B cell (primary cell): ENCODE data around the gene ZNF724. TPM values are rescaled to one million over a fixed set of nuclear protein-coding genes. Genes with fewer than 3 reads are reported as not detected.

ENCODE experiments used
- ATAC-seq: fragments of 200-7000 bp; cut with Tn5 transposase; one replicate; pipeline ENCODE4 v1.10.0; 2021; ENCODE audit warnings: low read depth, mild to moderate bottlenecking, moderate number of reproducible peaks, moderate library complexity
- CTCF ChIA-PET: fragments of 350-600 bp; sonication (Branson Sonifier 250); formaldehyde crosslinking; loops from one replicate; lab custom pipeline; 2021; ENCODE audit warnings: antibody characterized with exemption, inconsistent platforms; lab: Charles Lee
- POLR2A ChIA-PET: fragments of 350-600 bp; sonication (Branson Sonifier 250); formaldehyde crosslinking; loops from one replicate; lab custom pipeline; 2021; ENCODE audit warnings: antibody characterized with exemption; lab: Charles Lee
- DNase-seq: peaks from one replicate; pipeline ENCODE4 v3.0.0; 2013
- H2AFZ ChIP-seq: 2 replicates; pipeline ENCODE4 v1.6.1; 2012; ENCODE audit warnings: mild to moderate bottlenecking, low read depth, low read length; ENCODE audit not compliant: insufficient read depth, poor library complexity, severe bottlenecking
- H3K27ac ChIP-seq, 2 donors: 1 replicate in 1 of 2; 2 replicates in 1 of 2; pipeline ENCODE4 v1.5.1; 2012 to 2013; ENCODE audit warnings: low read length in 2 of 2, mild to moderate bottlenecking in 2 of 2, moderate library complexity in 1 of 2
- H3K27me3 ChIP-seq, 4 experiments: fragments of 200-600 bp in 1 of 4; sonication (generic) in 1 of 4; replicated peaks in 1 of 4; 1 replicate in 2 of 4; 2 replicates in 2 of 4; pipeline versions ENCODE4 v1.6.1 to v1.7.0; 2013 to 2016; ENCODE audit warnings: low read length in 3 of 4, mild to moderate bottlenecking in 2 of 4, mixed read lengths in 1 of 4, moderate library complexity in 1 of 4; ENCODE audit not compliant: insufficient read depth in 4 of 4, control insufficient read depth in 3 of 4; ENCODE audit errors: control extremely low read depth in 1 of 4
- H3K36me3 ChIP-seq, 2 experiments: replicated peaks in 1 of 2; 1 replicate in 1 of 2; 2 replicates in 1 of 2; pipeline versions ENCODE4 v1.6.1 to v1.7.1; 2013; ENCODE audit warnings: low read length in 1 of 2; ENCODE audit not compliant: insufficient read depth in 2 of 2, control insufficient read depth in 1 of 2; ENCODE audit errors: control extremely low read depth in 1 of 2, extremely low read depth in 1 of 2
- H3K4me1 ChIP-seq, 2 donors: fragments of 200-600 bp in 1 of 2; sonication (generic) in 1 of 2; 1 replicate in 1 of 2; 2 replicates in 1 of 2; pipeline versions ENCODE4 v1.5.1 to v1.6.1; 2013 to 2017; ENCODE audit warnings: low read length in 2 of 2; ENCODE audit not compliant: control insufficient read depth in 2 of 2, insufficient read depth in 2 of 2
- H3K4me2 ChIP-seq: replicated peaks from 2 replicates; pipeline ENCODE3; 2012; ENCODE audit warnings: mild to moderate bottlenecking, low read depth, low read length; ENCODE audit not compliant: poor library complexity, severe bottlenecking
- H3K4me3 ChIP-seq, 5 experiments: fragments of 200-600 bp in 1 of 5; sonication (generic) in 1 of 5; 1 replicate in 3 of 5; 2 replicates in 2 of 5; pipeline versions ENCODE4 v1.5.1 to v1.7.0; 2011 to 2016; ENCODE audit warnings: low read length in 4 of 5, mild to moderate bottlenecking in 4 of 5, low read depth in 2 of 5, control low read depth in 1 of 5, moderate library complexity in 1 of 5; ENCODE audit not compliant: insufficient read depth in 1 of 5; ENCODE audit errors: control extremely low read depth in 1 of 5, extremely low read depth in 1 of 5
- H3K79me2 ChIP-seq: fragments of 200-600 bp; sonication (generic); one replicate; pipeline ENCODE4 v1.6.0; 2016; ENCODE audit warnings: low read length; ENCODE audit not compliant: control insufficient read depth, insufficient read depth
- H3K9ac ChIP-seq: fragments of 200-600 bp; sonication (generic); 2 replicates; pipeline ENCODE4 v1.6.1; 2017; ENCODE audit warnings: mild to moderate bottlenecking, low read length, moderate library complexity
- H3K9me3 ChIP-seq, 3 donors: one replicate each; pipeline versions ENCODE4 v1.6.1 to v1.7.1; 2013; ENCODE audit warnings: low read length in 2 of 3; ENCODE audit not compliant: control insufficient read depth in 2 of 3, insufficient read depth in 1 of 3; ENCODE audit errors: control extremely low read depth in 1 of 3
- H4K20me1 ChIP-seq: 2 replicates; pipeline ENCODE4 v1.6.0; 2012; ENCODE audit warnings: mild to moderate bottlenecking, low read length; ENCODE audit not compliant: insufficient read depth, control insufficient read depth, poor library complexity, severe bottlenecking
- H3K27ac Mint-ChIP-seq: one replicate; pipeline ENCODE4 v1.8.0; 2021; ENCODE audit warnings: mixed read lengths
- H3K27me3 Mint-ChIP-seq: one replicate; pipeline ENCODE4 v1.8.0; 2021; ENCODE audit warnings: mixed read lengths
- H3K4me1 Mint-ChIP-seq: one replicate; pipeline ENCODE4 v1.8.0; 2021; ENCODE audit warnings: mixed read lengths
- H3K4me3 Mint-ChIP-seq: one replicate; pipeline ENCODE4 v1.8.0; 2021; ENCODE audit warnings: mixed read lengths
- H3K9me3 Mint-ChIP-seq: one replicate; pipeline ENCODE4 v1.8.0; 2022; ENCODE audit warnings: mixed read lengths; ENCODE audit not compliant: insufficient read depth
- CTCF ChIP-seq: fragments of 200-600 bp; IDR thresholded peaks from one replicate; pipeline ENCODE4 v1.8.0; 2022; ENCODE audit warnings: antibody characterized with exemption, mild to moderate bottlenecking
- EZH2 ChIP-seq: IDR thresholded peaks from 2 replicates; pipeline ENCODE4 v1.6.1; 2012; ENCODE audit warnings: borderline replicate concordance, low read depth, mild to moderate bottlenecking, moderate library complexity, low read length; ENCODE audit not compliant: insufficient read depth, poor library complexity, severe bottlenecking
- WGBS: methylation state at CpG from one replicate; pipeline ENCODE4 v1.1.5; 2013; ENCODE audit warnings: missing lambda C conversion rate; ENCODE audit not compliant: insufficient coverage; 5-methylcytosine and 5-hydroxymethylcytosine counted together
- intact Hi-C: fragments of 100-400 bp; cut with micrococcal nuclease; formaldehyde crosslinking; loops from one replicate; pipeline ENCODE4 v1.10.0; 2022
- polyA plus RNA-seq: library from polyadenylated mRNA; depleted of rRNA; stranded (reverse); fragments of >200 nt; gene quantifications from 2 replicates; pipeline ENCODE4 v1.2.3, GENCODE V29; 2012
- small RNA-seq: library from RNA; depleted of rRNA; stranded (forward); fragments of <200 nt; gene quantifications from one replicate; pipeline ENCODE3, GENCODE V24; 2012; ENCODE audit warnings: low replicate concordance, low read depth; ENCODE audit not compliant: insufficient read length
- total RNA-seq, 2 donors: library from RNA; stranded (reverse); fragments of 120-200 nt in 1 of 2; gene quantifications; 1 replicate in 1 of 2; 2 replicates in 1 of 2; pipeline versions ENCODE4 v1.2.3 to v1.2.4, GENCODE V29; 2013 to 2022

Gene ZNF724
- total and polyA plus RNA-seq, 2 donors (not counting 1 experiment from before 2014, with no cell fraction given) = 1.6 to 10.0 TPM

GRCh38 chr19:23183251-23183650 is 66.9 kb downstream of the ZNF724 start:
- Histone ChIP-seq H3K27me3 (no peaks in the 10 kb centered on the region), H3K4me2 (no peak overlapping the region), H3K27ac (no peak overlapping the region), H3K4me1 (no peaks in the 10 kb centered on the region), H4K20me1 (no peaks in the 10 kb centered on the region), H3K9me3 (peaks cover 0 to 16% (median 0%) of the 10 kb centered on the region in 3 donors), H3K4me3 (no peak overlapping the region), H3K79me2 (no peaks in the 10 kb centered on the region), H2AFZ (no peak overlapping the region), H3K36me3 (no peaks in the 10 kb centered on the region), H3K9ac (no peak overlapping the region)
- no peak overlapping the region for H3K4me3 Mint-ChIP-seq
- TF ChIP-seq CTCF (no peak), EZH2 (no peak)
- ATAC-seq (no peak), DNase-seq (no peak)
- H3K27me3 Mint-ChIP-seq = no peaks in the 10 kb centered on the region
- CTCF ChIA-PET = no interaction called here
- 96% methylated on average over 5 of the region's 11 CpGs for WGBS
- POLR2A ChIA-PET = no interaction called here
- no peaks in the 10 kb centered on the region for H3K4me1 Mint-ChIP-seq
- no peak overlapping the region for H3K27ac Mint-ChIP-seq
- peaks cover 8% of the 10 kb centered on the region for H3K9me3 Mint-ChIP-seq
- intact Hi-C loops = no loop called here

Small RNA genes lying within 50 kb of the gene (small RNA-seq; reads per million reads assigned to genes)
- not detected for gene VN1R91P

Other genes starting within 250 kb of the ZNF724 start
- not detected in 2 replicates for gene ZNF728, start 247.2 kb downstream of the ZNF724 start, total RNA-seq
- not detected in 2 replicates for gene ZNF728, start 247.2 kb downstream of the ZNF724 start, polyA plus RNA-seq
- gene ZNF730, start 133.4 kb downstream of the ZNF724 start, total RNA-seq = 0.78 and 0.86 TPM in 2 replicates
- 0.22 and 0.27 TPM in 2 replicates for gene ZNF730, start 133.4 kb downstream of the ZNF724 start, polyA plus RNA-seq
- gene ZNF91, start 145.1 kb upstream of the ZNF724 start, total RNA-seq = 79.6 and 89.5 TPM in 2 replicates
- gene ZNF91, start 145.1 kb upstream of the ZNF724 start, polyA plus RNA-seq = 16.2 and 17.9 TPM in 2 replicates